GM21381 (cell line): ENCODE data around the gene GUCY2F.

Experiments
- ATAC-seq: cut with Tn5 transposase; IDR thresholded peaks from one replicate; pipeline ENCODE4 v1.9.1; 2021; ENCODE audit warnings: mild to moderate bottlenecking, moderate library complexity; ENCODE audit not compliant: unreplicated experiment

GUCY2F gene

DNA sequence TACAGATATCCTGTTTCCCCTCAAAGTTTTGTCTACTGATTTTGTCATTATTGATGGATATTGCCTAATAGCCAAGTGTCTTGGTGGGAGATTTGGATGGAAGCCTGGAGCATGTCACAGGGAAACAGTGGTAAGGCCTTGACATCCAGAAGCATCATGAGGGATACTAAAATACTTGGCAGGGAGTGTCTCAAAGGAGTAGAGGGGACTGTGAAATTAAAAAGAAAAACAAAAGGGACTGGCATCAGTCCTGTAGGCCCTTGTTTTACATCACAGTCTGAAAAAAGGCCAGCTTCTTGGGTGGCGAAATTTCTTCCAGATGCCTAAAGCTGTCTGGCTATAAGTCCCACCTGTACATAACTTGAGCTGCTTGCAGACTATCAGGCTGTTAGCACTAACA is 83.8 kb downstream of the GUCY2F start:
- no peak for ATAC-seq

GRCh38 chrX:109393859-109394258 is 88.0 kb downstream of the GUCY2F start:
- ATAC-seq, result peak; percentile 52

DNA sequence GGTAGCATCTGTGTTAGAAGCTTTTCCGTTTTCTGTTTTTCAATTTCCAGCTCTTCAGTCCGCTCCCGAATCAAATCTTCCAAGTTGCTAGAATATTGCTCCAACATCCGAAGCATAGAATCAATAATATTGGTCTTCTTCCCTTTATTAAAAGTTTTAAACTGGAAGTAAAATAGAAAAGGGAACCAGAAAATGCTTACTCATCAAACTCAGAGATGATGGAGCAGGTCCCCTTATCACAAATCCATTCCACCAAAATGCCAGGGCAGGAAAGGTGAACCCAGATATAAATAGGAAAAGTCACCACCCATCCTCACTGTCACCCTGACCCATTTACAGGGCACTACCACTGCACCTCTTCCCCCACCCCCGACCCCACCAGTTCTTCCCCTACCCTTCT is 89.0 kb downstream of the GUCY2F start:
- no peak for ATAC-seq

DNA sequence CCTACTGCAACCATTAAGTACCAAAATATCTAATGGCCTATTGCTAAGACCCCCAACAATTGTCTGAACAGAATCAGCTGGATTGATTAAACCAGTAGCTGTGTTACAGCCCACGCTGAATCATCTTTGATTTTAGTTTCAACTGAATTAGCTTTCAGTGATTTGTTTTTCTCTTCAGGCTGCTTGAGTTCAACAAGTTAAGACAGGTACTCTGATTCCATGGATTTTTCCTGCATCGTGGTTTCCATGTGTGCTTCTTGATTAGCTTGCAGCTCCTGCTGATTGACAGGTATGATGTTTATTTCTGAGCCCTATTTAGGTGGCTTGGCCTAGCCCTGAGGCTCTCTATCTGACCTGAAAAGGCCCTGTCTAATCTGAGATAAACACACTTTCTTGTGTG is 91.3 kb downstream of the GUCY2F start:
- ATAC-seq, result no peak

- no peak for ATAC-seq
Observed at GRCh38 chrX:109389917-109390316, 92.0 kb downstream of the GUCY2F start.

- no peak for ATAC-seq
Observed at GRCh38 chrX:109384699-109385098, 97.2 kb downstream of the GUCY2F start.

DNA sequence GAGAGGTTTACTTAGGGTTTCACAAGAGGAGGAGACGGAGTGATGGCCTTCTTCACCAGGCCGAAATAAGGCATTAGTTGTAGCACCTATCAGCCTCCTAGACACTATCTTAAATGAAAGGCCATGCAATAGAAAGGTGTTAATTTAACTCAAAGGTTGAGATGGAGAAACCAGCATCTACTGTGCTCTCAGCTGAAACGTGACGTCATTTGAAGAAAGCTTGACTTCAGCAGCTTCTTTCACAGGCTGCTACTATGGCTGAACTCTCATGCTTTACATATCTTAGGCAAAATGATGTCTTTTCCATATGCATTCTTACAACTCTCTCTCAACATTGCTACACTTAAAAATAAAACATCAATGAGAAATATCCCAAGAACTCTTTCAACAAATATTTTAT is 99.6 kb downstream of the GUCY2F start:
- ATAC-seq, result no peak

DNA sequence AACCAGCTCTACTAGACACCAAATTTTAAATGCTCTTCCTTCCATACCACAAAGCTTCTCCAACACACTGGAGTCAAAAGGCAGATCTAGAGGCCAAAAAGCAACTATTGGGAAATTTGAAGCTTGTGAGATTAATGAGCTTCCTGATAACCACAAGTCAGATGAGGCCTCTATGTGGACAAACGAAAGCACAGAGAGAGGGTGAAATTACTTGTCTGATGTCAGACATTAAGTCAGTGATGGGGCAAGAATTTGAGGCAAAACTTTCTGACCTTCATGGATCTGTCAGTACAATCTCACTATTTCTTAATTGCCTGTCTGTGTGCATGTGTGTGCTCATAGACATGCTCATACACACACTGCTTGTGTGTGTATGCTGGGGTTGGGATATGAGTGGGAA is 103.6 kb downstream of the GUCY2F start:
- no peak for ATAC-seq

GRCh38 chrX:109374262-109374960 is 107.5 kb downstream of the GUCY2F start:
- no peak for ATAC-seq

DNA sequence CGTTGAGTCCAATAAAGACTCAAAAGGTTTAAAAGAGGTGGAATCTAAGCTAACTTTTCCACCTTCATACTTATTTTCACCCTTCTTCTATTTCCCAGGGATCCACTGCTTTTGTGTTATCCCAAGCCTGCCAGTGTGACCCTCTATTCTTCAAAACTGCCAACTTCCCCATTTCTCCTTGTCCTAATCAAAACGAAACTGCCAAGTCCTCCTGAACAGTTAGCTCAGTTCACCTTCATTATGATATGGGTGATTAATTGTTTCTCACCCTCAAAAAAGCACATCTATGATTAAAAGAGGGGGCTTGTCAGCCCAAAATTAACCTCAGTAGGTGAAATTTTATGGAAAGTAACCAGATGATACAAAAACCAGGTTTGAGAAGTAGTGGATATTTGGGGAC is 108.4 kb downstream of the GUCY2F start:
- ATAC-seq, result no peak

DNA sequence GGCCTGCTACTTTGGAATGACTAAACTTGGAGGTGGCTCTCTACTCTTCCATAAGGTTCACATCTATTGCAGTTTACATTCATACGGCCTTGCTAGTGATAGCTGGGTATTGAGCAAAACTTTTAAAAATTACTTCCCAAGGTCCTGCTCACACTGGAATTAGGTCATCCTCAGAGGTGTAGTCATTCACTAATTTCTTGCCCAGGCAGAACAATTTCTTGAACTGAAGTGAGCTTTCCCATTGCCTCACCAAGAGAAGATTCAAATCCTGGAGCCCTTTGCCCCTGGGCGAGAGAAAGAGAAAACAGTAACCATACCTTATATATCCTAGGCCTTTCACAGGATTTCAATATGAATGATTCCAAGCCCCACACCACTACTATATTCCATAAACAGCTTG is 109.2 kb downstream of the GUCY2F start:
- no peak for ATAC-seq

DNA sequence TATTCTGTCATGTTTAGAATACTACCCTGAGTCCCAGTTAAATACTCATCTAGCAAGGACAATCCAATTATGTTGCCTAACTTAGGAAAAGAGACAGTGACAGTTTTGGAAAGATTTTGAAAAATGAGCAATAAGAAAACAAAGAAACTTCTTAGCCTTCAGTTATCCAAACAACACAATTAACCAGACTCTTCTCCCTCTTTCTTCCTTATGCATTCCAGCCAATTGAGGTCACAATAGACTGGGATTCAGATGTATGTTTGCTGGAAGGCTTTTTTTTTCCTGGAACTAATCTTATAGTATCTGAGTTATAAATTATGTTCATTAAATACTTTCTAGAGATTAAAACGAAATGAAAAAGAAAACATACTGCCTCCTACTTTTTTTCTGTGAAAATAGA is 109.6 kb downstream of the GUCY2F start:
- no peak for ATAC-seq

GRCh38 chrX:109362101-109362500 is 119.8 kb downstream of the GUCY2F start:
- ATAC-seq, result no peak

DNA sequence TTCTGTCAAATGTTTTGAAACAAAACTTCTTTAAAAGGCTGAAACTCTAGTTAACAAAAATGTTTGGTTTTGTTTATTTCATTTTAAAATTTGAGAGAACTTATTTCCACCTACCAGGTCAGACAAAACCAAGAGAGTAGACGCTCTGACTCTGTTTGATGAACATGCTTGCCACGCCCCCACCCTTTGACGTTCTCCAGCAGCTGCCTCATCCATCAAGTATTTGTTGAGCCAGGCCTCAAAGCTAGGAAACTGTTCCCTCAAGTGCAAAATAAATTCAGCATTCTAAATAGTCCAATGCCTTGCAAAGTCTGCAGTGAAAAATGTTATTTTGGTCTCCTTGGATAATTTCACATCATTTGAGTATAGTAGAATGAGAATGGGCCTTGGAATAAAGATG is 121.6 kb downstream of the GUCY2F start:
- no peak for ATAC-seq

GRCh38 chrX:109357706-109358105 is 124.2 kb downstream of the GUCY2F start:
- ATAC-seq, result no peak

DNA sequence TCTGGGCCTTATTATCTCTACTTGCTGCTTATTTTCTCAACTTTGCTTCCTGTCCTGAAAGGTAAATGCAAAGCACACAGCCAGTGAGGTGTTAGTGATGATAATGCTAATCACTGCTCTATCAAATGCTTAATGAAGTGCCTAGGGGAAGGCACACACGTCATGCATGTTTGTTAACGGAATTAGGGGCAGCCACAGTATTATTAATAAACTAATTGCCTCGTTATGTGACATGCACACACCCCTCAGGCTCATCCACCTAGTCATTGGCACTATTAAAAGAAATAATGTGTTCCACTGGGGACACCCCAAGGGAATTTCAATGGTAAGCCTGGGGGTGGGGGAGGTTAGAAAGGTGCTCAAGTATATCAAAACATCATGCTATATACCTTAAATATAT is 125.2 kb downstream of the GUCY2F start:
- ATAC-seq, result no peak

- ATAC-seq, result no peak
Observed at GRCh38 chrX:109352066-109352588, 129.8 kb downstream of the GUCY2F start.

GRCh38 chrX:109351557-109351956 is 130.3 kb downstream of the GUCY2F start:
- ATAC-seq, result no peak

DNA sequence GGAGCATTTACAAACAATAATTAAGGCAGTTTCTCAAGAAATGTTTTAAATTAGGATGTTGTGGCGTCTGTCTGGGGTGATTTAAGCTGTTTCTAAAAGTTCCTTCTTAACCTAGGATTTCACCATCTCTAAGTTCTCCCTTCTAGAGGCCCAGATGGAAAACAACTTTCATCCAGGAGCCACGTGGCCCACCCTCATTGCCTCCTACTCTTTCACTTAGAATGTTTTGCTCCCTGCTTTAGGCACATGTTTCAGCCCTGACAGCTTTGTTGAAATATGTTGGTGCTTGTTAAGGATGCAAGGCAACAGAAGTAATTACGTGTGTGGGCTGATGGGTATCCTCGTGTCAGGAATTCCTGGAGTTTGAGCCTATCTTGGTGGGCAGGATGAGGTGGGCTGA is 131.3 kb downstream of the GUCY2F start:
- ATAC-seq, result no peak

DNA sequence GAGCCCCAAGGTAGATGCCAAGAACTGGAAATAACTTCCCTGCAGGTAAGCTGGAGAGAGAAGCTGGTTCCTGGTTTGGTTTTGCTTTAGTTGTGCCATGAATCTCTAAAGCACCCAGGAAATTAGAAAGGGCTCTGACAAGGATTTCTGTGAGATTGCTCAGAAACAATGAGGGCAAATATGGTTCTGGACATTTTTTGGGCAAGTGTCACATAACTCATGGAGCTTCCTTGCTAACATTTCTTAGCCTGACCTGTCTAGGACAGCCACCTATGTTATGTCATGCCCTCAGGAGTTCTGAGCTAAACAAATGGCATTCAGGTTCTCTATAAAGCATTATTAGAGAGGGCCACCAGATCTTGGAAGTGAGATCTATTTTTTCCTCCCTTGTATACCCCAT is 131.8 kb downstream of the GUCY2F start:
- ATAC-seq, result no peak

DNA sequence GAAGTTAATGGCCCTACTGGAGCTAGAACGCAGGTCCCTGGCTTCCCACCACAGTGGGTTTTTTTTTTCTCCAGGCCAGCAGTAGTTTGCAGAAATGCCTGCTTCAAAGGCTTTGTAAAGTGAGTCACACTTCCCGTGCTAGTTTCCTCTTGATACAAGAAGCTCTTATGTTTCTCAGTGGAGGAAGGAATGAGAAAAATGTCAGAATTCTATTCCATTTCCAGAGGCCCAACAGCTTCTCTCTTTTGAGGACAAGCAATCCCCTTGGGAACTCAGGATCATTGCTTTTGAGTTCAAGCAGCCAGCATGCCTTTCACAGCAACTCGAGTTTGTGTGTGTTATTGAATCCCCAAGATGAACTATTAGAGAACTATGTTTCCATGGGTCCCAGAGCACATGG is 134.3 kb downstream of the GUCY2F start:
- ATAC-seq, result no peak

DNA sequence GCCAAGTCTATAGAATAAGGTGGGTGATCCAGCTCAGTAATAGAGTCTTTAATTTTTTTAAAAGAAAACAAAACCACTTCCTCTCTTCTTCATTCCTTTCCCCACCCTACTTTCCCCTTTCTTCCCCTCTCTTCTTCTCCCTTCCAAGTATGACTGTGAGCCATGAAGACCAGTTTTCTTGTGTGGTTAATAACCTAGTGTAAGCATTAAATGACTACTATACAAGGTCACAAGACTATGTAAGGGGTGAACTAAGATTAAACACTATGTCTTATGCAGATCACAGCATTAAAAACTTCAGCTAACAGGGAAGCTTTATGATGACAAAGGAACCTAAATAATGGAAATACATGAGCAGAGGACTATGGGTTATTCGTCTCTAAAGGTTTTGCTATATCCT is 135.4 kb downstream of the GUCY2F start:
- ATAC-seq, result no peak

- no peak for ATAC-seq
Observed at GRCh38 chrX:109345856-109346255, 136.0 kb downstream of the GUCY2F start.
